ENCODE results near the gene MTHFD1L. TPM values are rescaled to one million over a fixed set of nuclear protein-coding genes. Genes with fewer than 3 reads are reported as not detected.
A peak's percentile ranks its signal among the peaks of the same experiment; 100 is the strongest.

The MTHFD1L gene
- total and polyA plus RNA-seq, 9 of the 15 experiments (the other 6 are each of a cell fraction or from before 2014, with no cell fraction given) = 20.9 to 128 (median 61.0) TPM

DNA sequence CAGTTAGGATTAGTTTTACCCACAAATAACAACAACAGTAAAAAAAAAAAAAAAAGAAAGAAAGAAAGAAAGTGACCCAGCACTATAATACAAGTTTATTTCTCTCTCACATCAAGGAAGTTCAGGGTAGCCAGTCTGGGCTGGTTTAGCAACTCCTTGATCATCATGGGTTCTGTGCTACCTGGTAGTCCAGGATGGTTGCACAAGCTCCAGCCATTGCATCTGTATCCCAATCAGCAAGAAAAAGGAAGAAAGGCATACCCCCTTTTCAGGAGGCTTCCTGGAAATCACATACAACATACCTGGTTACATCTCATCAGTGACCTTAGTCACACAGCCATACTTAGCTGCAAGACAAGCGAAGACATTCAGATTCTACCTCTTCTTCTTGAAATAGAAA lies 128.5 kb downstream of the MTHFD1L start:
- ChIA-PET CTCF (ENCODE audit: low intra/inter-chr PET ratio) (no interaction called here), POLR2A (interaction anchor here (0.5 to 1.1 kb wide), 3 partner anchors 44 to 267 kb away, joined by 3 to 5 read pairs (median 4); no protein-coding TSS in a partner anchor)
- no peak overlapping the region for H3K27ac ChIP-seq (ENCODE audit: extremely low read depth, low read depth, low read length)
- H3K4me3 ChIP-seq = no peak overlapping the region
- no peaks in the 10 kb centered on the region for H3K27me3 ChIP-seq (ENCODE audit: control insufficient read depth in 2 of 2, insufficient read depth in 2 of 2, low read length in 2 of 2)
- peaks cover 19% of the 10 kb centered on the region; the same call in 2 of the 3 replicates for H3K36me3 ChIP-seq (ENCODE audit: control insufficient read depth, insufficient read depth, low read length)
- no peak for ATAC-seq
- no peak overlapping the region for H2AFZ ChIP-seq (ENCODE audit: low read depth, low read length)
- H3K9me3 ChIP-seq (replicated peaks; ENCODE audit: control insufficient read depth, insufficient read depth, low read depth, low read length) = no peaks in the 10 kb centered on the region
- no TSS peak for BruUV-seq (replicated peaks)
- no peaks in the 10 kb centered on the region for H4K20me1 ChIP-seq (replicated peaks; ENCODE audit: control insufficient read depth, insufficient read depth, low read length)
- no peaks in the 10 kb centered on the region for H3K9me1 ChIP-seq (ENCODE audit: control insufficient read depth, insufficient read depth, low read length)
- in situ Hi-C loops (cut with MboI) (no loop called here), intact Hi-C loops (cut with micrococcal nuclease) (no loop called here)
- no peaks in the 10 kb centered on the region for H3K79me2 ChIP-seq (ENCODE audit: control insufficient read depth, insufficient read depth, low read length)
- H3K4me2 ChIP-seq (ENCODE audit: insufficient read depth, low read length) = no peak overlapping the region
- TF ChIP-seq, protein P1, sequence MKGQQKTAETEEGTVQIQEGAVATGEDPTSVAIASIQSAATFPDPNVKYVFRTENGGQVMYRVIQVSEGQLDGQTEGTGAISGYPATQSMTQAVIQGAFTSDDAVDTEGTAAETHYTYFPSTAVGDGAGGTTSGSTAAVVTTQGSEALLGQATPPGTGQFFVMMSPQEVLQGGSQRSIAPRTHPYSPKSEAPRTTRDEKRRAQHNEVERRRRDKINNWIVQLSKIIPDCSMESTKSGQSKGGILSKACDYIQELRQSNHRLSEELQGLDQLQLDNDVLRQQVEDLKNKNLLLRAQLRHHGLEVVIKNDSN (CRISPR knock-in tag; IDR thresholded peaks at IDR 0.05) = no peak
- TF ChIP-seq KDM1A (IDR thresholded peaks at IDR 0.05) = no peak
- TF ChIP-seq, protein P2, sequence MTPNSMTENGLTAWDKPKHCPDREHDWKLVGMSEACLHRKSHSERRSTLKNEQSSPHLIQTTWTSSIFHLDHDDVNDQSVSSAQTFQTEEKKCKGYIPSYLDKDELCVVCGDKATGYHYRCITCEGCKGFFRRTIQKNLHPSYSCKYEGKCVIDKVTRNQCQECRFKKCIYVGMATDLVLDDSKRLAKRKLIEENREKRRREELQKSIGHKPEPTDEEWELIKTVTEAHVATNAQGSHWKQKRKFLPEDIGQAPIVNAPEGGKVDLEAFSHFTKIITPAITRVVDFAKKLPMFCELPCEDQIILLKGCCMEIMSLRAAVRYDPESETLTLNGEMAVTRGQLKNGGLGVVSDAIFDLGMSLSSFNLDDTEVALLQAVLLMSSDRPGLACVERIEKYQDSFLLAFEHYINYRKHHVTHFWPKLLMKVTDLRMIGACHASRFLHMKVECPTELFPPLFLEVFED (CRISPR knock-in tag; conservative IDR thresholded peaks at IDR 0.05) = no peak
- TF ChIP-seq SUPT5H (IDR thresholded peaks at IDR 0.05) = no peak
- 0 out of 2 replicates have a peak, but pooled peaks have one; percentile 39 for TF ChIP-seq HLTF (IDR thresholded peaks at IDR 0.05)
- TF ChIP-seq TBL1XR1 (IDR thresholded peaks at IDR 0.05; ENCODE audit: low read length in 2 of 2) = no peak
- TF ChIP-seq RBM17 (IDR thresholded peaks at IDR 0.05; ENCODE audit: borderline replicate concordance, low read depth, low read length) = no peak
- TF ChIP-seq RBM25 (IDR thresholded peaks at IDR 0.05; ENCODE audit: low read depth, low read length, severe bottlenecking) = peak; percentile 77
- TF ChIP-seq, protein P3, sequence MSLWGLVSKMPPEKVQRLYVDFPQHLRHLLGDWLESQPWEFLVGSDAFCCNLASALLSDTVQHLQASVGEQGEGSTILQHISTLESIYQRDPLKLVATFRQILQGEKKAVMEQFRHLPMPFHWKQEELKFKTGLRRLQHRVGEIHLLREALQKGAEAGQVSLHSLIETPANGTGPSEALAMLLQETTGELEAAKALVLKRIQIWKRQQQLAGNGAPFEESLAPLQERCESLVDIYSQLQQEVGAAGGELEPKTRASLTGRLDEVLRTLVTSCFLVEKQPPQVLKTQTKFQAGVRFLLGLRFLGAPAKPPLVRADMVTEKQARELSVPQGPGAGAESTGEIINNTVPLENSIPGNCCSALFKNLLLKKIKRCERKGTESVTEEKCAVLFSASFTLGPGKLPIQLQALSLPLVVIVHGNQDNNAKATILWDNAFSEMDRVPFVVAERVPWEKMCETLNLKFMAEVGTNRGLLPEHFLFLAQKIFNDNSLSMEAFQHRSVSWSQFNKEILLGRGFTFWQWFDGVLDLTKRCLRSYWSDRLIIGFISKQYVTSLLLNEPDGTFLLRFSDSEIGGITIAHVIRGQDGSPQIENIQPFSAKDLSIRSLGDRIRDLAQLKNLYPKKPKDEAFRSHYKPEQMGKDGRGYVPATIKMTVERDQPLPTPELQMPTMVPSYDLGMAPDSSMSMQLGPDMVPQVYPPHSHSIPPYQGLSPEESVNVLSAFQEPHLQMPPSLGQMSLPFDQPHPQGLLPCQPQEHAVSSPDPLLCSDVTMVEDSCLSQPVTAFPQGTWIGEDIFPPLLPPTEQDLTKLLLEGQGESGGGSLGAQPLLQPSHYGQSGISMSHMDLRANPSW (CRISPR knock-in tag; IDR thresholded peaks at IDR 0.05) = no peak
- no peak for TF ChIP-seq CHD1 (IDR thresholded peaks at IDR 0.05; ENCODE audit: low read length)
- 94% methylated on average over 1 of the region's 1 CpG for WGBS (ENCODE audit: insufficient coverage, low coverage, missing lambda C conversion rate)
- FAIRE-seq = no peak
- H3K9ac ChIP-seq (ENCODE audit: insufficient read depth in 1 of 2, low read depth in 2 of 2, low read length in 2 of 2) = no peak overlapping the region
- H3K4me1 ChIP-seq (replicated peaks in 1 of 2; ENCODE audit: control insufficient read depth in 2 of 2, insufficient read depth in 2 of 2, low read length in 2 of 2) = no peaks in the 10 kb centered on the region
- no peak for DNase-seq (ENCODE audit: extremely low read depth in 1 of 4, low spot score in 3 of 4)

Measured in K562 (cell line).